GM21717 (cell line): ENCODE data around the gene FAM131B.

ENCODE experiments used
- ATAC-seq: cut with Tn5 transposase; IDR thresholded peaks from one replicate; pipeline ENCODE4 v1.9.1; 2021; ENCODE audit warnings: mild to moderate bottlenecking, moderate library complexity; ENCODE audit not compliant: unreplicated experiment

The FAM131B gene

GRCh38 chr7:143360788-143361551 is 1.5 kb downstream of the FAM131B start:
- ATAC-seq = no peak

GRCh38 chr7:143359771-143360353 is 2.7 kb downstream of the FAM131B start:
- no peak for ATAC-seq

- ATAC-seq = no peak
Measured at GRCh38 chr7:143358626-143359025, 3.9 kb downstream of the FAM131B start.

- ATAC-seq = no peak
Measured at GRCh38 chr7:143356414-143357050, 6.0 kb downstream of the FAM131B start.

- no peak for ATAC-seq
Measured at GRCh38 chr7:143355450-143356385, 6.8 kb downstream of the FAM131B start.

GRCh38 chr7:143354965-143355364 is 7.5 kb downstream of the FAM131B start:
- ATAC-seq = no peak

GRCh38 chr7:143354376-143354775 is 8.1 kb downstream of the FAM131B start:
- ATAC-seq = no peak

GRCh38 chr7:143352531-143353002 is 9.9 kb downstream of the FAM131B start:
- no peak for ATAC-seq

GRCh38 chr7:143351574-143351973 is 10.9 kb downstream of the FAM131B start:
- no peak for ATAC-seq

GRCh38 chr7:143351060-143351459 is 11.5 kb downstream of the FAM131B start:
- ATAC-seq = no peak

GRCh38 chr7:143347950-143348349 is 14.6 kb downstream of the FAM131B start:
- ATAC-seq = no peak

GRCh38 chr7:143346018-143346417 is 16.5 kb downstream of the FAM131B start:
- ATAC-seq = no peak

- ATAC-seq = peak; percentile 56
Measured at GRCh38 chr7:143345428-143345900, 17.0 kb downstream of the FAM131B start.

- ATAC-seq = no peak
Measured at GRCh38 chr7:143343596-143343995, 18.9 kb downstream of the FAM131B start.

- no peak for ATAC-seq
Measured at GRCh38 chr7:143341842-143342241, 20.7 kb downstream of the FAM131B start.

GRCh38 chr7:143337216-143337615 is 25.3 kb downstream of the FAM131B start:
- no peak for ATAC-seq

GRCh38 chr7:143334244-143334643 is 28.3 kb downstream of the FAM131B start:
- ATAC-seq = no peak

- ATAC-seq = no peak
Measured at GRCh38 chr7:143331179-143331801, 31.2 kb downstream of the FAM131B start.

GRCh38 chr7:143329471-143330170 is 32.9 kb downstream of the FAM131B start:
- ATAC-seq = no peak

GRCh38 chr7:143327903-143328302 is 34.6 kb downstream of the FAM131B start:
- peak; percentile 59 for ATAC-seq
